ENCODE results near the gene PID1.

Gene PID1, protein sequence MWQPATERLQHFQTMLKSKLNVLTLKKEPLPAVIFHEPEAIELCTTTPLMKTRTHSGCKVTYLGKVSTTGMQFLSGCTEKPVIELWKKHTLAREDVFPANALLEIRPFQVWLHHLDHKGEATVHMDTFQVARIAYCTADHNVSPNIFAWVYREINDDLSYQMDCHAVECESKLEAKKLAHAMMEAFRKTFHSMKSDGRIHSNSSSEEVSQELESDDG

DNA sequence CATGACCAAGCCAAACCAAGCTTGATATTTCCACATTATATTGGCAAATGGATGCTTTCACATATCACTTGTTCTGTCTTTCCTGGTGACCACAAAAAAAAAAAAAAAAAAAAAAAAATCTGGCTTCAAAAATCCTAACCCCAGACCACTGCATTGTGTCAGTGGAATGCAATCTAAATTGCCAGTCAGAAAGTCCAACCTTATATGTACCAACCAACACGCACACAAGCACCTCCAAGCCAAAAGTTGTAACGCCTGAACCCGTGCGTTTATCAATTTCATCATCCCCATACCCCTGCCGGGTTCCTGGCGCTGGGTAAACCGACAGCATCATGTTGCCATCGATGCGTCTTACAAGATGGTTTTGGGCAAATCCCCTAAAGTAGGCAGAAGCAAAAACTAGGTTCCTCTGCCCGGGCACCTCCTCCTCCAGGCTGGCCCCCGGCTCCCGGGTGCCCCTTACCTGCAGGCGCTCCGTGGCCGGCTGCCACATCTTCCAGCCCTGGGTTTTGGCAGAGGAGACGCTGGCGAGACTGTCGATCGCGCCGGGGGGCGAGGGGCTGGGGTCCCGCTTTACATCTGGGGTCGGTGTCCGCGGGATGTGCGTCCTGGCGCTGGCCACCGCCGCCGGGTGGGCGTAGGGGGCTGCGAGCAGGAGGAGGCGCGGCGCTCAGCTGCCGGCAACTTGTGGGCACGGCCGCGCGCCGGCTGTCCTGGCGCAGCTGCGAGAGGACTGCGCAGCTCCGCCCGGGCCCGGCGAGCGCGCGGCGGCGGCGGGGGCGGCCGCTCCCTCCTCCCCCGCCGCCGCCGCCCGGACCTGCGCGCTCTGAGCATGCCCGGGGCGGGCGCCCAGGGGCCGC lies at the start of gene PID1:
TSS of gene PID1 (minus strand) at position 737 of the 860 bp plus-strand sequence. CDS start at position 493, 244 bp downstream.
- DNase-seq = no peak

DNA sequence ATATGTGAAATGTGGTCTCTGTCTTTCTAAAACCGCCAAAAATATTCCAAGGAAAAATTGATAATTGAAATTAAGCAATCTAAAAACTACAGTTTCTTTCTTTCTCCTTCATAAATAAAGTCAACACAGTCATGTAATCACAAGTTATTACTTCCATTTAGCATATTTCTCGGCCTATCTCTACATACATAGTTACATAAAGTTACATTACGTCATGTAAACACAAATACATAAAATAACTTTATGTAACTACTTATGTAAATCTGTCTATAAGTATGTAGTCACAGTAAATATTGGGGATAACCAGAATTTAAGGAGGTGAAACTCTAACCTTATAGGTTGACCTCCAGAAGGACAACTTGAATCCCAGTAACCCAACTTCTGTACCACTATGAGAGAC lies 48.5 kb upstream of the PID1 start:
- DNase-seq = no peak

DNA sequence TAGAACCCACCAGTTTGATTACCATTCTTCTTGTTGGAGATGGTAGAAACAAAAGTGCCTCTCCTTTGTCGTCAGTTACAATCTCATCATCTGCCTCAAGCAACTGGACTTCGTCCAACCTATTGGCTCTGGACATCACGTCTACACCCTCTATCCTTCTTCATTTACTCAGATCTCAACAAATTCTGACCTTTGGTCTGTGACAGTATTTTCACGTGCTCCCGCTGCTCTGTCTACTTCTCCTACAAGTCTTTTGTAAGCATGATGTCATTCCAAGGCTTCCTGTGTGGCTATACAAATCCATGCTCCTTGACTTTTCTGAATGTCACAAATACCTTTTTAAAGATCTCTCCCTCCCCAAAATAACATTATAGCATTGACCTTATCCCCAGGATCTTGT lies 43.0 kb upstream of the PID1 start:
- no peak for DNase-seq

DNA sequence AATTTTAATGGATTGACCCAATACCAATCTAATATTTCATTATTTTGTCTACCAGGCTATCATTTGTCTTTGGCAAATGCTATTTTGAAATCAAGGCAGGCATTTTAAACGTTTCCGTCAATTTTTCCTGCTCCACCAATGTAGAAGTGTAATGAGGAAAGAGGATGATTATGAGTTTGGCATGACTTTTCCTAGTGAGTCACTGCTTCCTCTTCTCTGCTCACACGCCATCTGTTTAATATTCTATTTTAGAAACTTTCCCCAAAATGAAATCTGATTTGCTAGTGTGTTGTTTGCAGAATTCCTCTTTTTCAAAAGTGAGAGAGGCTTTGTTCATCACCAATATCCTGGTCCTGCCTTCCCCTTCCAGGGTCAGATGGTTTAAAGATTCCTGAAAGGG lies 42.5 kb upstream of the PID1 start:
- no peak for DNase-seq

DNA sequence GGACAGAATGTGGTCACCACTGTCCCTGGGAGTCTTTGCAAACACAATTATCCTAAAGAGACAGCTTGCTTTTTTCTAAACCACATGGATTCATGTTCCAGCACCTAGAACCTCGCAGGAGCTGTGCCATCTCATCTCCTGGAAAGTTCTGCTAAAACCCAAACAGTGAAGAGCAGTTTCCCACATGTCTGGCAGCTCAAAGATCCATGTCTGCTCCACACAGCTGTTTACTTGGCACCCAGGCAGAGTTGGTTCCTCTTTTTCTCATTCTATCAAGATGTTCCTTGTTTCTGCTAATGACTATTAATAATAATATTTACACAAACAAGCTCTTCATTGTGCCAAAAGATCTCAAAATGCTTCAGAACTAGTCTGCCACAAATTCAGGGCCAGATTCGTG lies 30.1 kb upstream of the PID1 start:
- no peak for DNase-seq

DNA sequence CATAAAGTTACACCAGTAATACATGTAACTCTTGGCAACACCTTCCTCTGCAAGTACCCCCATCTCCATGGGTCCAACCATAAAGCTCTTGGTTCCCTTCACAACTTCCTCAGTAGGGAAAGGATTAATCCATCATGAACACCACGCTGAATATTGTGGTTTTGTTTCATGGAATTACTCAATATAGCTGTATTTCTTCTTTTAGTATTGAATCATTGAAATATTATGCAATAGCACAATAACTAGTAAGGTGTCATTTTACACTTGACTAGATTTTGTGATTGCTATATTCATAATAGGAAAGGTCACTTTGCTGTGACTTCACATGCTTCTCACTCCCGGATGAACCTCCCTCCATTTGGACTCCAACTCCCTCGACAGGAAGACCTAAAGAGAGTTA lies 29.7 kb upstream of the PID1 start:
- no peak for DNase-seq

DNA sequence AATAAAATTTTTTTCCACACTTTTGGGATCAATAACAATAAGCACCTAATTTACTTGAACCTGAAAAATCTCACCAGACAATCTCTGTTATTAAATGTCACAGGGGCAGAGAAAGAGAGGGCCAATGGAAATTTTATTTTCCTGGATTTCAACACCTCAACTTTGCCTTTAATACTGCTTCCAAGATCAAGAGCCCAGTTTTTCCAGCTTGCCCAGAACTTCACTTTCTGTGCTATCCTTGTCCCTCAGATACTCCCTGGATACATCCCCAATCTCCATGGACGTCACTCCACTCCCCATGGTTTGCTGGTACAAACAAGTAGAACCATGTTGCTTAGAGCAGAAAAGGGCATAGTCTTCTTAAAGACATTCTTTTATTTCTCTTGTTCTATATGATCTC lies 29.3 kb upstream of the PID1 start:
- DNase-seq = no peak

DNA sequence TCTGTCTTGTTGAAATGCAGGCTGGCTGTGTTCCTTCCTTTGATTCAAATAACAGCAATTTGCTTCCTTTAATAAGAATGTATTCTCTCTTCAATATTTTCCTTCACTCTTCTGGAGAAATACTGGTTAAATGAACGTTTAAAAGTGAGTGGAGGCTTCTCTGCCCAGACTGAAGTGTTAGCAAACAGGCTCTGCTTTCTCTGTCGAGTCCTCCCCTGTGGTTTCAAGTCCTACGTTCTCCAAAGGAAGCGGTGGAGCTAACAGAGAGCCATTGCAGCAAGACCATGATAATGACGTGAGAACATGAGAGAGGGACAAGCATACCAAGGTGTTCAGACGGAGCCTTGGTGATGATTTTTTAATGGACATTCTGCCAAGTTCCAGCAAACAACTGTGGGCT lies 26.2 kb upstream of the PID1 start:
- no peak for DNase-seq

DNA sequence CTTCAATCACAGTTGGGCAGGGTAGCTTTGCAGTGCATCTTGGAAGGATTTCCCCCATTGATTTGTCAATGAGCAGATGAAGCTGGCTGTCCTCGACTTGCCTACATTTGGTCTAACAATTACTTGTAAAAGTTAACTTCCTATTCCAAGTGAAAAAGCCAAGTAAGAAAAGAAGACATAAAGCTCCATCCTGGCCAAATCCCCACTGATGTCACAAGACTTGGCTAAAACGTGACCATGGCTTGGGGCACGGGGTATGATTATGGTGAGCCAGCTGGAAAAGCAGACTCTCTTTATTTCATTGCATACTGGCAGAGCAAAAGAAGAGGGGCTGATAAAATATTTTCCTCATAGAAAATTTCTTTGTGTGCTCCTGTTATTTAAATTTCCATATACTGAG lies 25.4 kb upstream of the PID1 start:
- DNase-seq = no peak

DNA sequence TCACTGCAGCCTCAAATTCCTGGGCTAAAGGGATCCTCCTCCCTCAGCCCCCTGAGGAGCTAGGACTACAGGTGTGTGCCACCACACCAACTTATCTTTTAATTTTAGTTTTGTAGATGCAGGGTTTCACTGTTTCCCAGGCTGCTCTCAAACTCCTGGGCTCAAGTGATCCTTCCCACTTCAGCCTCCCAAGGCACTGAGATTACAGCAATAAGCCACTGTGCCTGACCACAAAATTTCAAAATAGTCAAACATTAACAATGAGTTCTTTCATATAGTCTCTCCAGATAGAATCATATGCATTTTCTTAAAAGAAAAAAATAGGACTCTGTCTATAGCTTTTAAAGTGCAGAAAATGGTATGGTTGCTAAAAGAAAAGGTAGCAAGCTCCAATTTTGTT lies 24.9 kb upstream of the PID1 start:
- DNase-seq = no peak

DNA sequence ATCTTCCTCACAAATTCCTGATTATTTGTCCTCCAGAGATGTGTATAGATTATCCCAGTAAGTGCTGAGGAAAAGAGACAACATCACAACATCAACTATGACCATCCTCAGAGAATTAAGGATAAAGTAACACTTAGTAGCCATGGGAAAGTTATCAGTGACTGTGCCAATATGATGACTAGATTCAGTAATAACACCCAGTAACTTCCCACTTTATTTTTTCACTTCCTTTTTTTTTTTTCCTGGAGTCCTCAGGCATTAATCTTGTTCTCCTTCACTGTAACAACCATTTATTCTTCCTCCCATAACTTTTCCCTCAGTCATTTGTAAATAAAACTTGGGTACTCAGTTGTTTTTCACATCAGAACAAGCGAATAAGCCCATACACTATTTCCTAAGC lies 16.7 kb upstream of the PID1 start:
- no peak for DNase-seq

DNA sequence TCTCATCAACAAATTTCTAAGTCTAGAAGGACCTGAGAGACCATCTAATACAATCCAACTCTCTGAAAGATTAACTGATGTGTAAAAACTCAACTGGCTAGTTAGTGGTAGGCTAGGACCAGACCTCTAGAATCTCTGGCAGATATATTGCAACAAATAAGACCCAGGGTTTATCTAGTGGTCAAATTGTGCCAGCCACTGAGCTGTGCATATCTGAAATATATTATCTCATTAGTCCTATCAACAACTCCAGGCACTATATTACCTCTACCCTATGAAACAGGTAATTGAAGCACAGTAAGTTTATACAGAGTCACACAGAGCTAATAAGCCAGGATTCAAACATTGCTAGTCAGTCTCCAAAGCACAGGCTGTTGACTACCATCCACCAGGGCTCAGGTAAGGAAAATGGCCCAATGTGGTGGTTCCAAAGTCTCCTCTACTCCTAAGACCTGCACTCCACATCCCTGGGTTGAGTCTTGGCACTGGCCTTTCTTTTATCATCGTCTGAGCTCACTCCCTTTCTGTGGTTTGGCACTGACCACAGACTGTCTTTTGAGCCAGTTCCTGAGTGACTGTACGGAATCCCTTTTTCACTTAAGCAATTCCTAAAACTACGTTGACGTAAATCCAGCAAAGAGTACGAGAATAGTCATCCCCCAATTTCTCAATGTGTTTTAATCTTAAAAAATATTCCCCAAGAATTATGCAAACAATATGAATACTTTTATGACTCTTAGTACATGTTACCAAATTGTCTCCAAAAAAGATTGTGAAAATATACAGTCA lies 11.9 kb upstream of the PID1 start:
- peak; percentile 2 for DNase-seq

DNA sequence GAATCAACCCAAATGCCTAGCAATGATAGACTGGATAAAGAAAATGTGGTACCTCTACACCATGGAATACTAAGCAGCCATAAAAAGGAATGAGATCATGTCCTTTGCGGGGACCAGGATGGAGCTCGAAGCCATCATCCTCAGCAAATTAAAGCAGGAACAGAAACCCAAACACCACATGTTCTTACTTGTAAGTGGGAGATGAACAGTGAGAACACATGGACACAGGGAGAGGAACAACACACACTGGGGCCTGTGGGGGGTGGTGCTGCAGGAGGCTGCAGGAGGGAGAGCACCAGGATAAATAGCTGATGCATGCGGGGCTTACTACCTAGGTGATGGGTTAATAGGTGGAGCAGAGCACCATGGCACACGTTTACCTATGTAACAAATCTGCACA lies 8.4 kb upstream of the PID1 start:
- DNase-seq = no peak

DNA sequence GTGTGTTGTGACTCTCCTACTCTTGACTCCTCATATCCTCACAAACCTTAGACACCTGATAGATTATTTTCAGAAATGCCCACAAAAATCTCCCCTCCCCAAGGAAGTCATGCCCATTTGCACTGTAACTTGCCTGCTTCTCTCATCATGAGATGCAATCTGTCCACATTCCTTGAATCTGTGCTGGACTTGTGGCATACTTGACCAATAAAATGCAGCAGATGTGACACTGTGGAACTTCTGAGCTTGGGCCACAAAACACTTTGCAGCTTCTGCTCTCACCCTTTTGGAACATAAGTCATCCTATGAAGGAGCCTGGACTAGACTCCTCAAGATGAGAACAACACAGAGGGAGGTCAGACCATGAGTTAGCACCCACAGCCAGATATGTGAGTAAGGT lies 4.4 kb upstream of the PID1 start:
- no peak for DNase-seq

DNA sequence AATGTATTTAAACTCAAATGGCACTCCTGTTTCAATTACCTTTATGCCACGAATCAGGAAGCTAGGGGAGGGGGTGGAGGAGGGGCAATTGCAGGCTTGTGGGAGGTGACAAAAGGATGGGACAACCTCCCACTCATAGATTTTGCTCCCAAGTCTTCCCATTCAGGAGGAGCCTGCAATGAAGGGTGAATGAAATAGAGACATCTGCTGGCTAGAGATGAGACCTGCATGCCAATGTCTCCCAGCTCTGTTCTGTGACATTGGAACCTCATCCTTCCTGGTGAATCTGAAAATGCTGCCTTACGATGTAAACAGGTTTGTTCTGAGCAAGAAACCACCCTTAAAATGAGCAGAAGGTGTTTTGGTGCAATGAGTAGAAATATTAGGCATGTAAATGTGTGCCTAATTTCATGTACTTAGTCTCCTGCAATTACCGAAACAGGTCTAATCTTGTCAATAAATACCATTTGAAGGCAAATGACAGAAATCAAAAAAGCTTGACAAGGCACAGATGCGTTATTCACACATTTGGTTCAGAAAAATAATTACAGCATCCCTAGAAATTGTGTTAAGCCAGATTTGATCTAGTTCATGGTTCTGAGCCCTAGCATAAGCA lies 2.7 kb upstream of the PID1 start:
- peak; percentile 34 for DNase-seq

DNA sequence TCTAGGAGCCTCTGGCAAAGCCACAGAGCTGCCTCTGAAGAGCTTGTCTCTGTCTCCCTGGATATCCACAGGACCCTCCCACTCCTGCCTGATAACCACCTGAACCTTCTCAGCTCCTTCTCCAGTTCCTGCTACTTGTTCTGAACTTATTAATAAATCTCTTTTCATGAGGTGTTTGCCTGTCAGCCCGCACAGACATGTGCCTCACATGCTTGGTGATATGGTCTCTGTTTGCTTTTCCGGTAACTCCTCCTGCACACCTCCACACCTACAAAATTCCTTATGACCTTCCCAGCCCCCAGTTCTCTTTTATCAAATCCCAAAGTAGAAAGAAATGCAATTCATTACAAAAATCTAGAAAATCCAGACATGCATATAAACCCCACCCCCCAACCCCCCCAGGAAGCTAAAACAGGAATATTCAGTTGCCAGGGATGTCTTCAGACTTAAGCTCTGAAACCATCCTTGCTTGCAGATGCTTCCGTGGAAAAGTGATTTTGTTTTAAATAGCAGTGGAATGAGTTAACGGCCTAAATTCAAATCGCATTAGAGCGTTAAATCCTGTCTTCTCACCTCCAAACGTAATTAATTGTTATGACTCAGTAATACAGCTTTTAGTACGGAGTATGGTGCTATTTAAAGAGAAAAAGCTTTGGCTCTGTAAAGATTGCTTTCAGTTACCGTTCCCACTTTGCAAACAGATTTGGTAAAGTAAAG lies 2.1 kb upstream of the PID1 start:
- no peak for DNase-seq

DNA sequence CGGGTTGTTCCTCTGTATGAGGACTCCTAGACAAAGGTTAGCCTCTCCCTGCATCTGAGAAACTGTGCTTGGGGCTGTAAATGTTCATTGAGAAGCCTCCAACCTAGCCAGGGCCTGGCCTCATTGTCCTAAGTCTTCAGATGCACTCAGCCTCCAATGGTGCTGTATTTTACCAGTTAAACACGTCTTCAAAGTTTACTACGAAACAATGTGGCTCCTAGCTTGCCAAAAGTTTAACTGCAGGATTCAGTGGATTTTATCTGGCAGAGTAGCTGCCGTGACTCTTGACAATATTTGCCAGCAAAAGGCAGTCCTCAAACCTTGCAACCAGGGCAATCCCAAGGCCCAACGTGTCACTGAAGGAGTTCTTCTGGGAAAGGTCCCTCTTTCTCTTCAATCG lies 1.1 kb downstream of the PID1 start:
- DNase-seq = no peak

DNA sequence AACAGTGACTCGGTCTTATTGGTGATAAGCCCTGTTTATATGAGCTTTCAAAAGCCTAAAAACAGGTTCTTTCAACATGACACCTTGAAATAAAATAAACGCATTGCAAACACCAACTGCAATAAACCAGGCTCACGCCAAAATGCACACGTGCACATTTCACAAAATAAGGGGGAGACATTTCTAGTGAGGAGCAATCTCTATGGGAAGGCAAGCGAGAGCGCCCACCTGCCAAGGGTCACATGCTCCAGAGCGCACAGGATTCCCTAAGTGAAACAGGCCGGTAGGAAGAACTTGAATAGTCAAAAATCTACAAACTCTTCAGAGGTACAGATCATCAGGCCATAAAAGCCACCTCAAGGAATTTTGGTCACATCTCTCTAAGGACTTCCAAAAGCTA lies 1.9 kb downstream of the PID1 start:
- DNase-seq = no peak

DNA sequence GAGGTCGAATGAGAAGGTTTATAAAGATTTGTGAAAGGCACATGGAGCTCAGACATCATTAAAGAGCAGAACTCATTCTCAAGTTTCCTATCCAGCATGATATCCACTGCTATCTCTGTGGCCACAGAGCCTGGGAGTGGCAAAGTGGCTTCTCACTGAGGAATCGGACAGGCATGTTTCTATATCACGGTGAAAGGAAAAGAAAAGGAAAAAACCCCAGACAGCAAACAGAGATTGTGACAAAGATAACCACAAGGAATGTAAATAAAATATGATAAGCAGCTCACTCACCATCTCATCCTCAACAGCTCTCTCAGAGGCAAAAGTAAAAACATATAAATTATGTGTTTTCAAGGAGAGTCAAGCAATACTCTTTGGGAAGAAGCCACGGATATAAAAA lies 2.5 kb downstream of the PID1 start:
- DNase-seq = no peak

DNA sequence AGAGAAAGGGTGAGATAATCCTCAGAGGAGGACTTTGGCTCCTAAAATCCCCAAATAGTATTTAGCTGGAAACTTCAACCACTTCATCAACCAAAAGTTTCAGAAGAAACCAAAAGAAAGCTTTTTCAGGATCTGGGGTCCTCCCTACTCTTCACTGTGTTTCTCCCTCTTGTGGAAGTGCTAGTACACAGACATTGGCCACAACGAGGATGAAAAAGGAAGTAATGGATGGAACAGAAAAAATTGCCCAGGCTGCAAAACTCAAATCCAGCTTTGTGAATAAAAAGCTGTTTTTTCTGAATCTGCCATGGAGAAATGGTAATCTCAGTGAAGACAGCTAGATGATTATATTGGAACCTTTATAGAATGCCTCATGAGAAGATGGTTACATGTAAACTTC lies 4.0 kb downstream of the PID1 start:
- DNase-seq = no peak

DNA sequence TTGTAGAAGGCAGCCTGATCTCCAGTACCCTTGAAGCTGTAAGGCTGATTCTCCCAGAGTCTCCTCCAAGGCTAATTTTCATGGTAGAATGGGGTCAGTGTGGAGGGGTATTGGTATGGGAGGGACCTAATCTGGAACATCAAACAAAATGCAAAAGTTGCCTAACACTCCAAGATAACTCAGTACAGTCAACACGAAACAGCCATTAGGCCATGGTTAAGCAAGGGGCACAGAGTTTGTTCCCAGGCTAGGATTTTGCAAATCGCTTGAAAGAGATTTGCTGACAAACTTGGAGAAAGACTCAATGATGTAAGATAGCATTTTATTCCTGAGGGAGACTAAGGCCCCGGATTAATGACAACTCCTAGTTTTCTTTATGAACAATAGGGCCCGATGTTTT lies 5.4 kb downstream of the PID1 start:
- DNase-seq = no peak

DNA sequence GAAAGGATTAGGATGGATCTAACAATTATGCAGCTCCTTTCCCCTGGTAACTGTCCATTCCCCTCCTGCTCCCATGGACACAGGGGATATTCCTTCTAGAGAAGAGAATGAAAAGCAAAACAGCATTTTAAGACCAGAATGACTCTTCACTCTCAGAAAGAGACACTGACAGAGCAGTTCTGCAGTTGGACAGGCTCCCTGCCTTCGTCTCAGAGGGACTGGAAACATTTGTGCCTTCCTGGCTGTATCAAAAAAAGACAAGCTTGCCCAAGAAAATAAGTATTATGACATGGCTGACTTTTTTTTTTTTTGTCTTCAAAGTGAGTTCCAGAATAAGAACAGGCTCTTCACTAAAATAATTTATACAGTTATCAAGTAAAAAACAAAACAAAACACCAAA lies 9.5 kb downstream of the PID1 start:
- DNase-seq = no peak

DNA sequence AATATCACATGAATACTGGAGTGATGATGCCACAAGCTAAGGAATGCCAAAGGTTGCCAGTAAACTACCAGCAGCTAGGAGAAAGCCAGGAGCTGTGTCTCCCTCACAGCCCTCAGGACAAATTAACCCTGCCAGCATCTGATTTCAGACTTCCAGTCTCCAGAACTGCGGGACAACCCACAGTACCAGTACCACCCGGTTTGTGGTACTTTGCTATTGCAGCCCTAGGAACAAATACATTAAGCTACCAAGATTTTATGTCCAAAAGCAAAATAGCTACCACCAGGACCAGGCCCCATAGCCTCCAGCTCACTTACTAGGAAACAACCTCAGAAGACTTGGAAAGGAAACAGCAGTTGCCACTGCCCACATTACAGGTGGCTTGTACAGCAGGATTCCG lies 10.0 kb downstream of the PID1 start:
- DNase-seq = no peak

Measured in hematopoietic multipotent progenitor cell treated with erythropoietin and hydrocortisone succinate and interleukin-3 and kit ligand, for 8 days (in vitro differentiated cells).